Ascending aorta (tissue), 2 donors: ENCODE measurements around the gene MOCS3. TPM values are rescaled to one million over a fixed set of nuclear protein-coding genes. Genes with fewer than 3 reads are reported as not detected.

Experiments used
- DNase-seq, 2 donors: peaks; one replicate each; pipeline ENCODE4 v3.0.0-alpha.2; 2019; ENCODE audit warnings: low spot score in 2 of 2
- H3K27ac ChIP-seq, 2 donors: fragments of 200-600 bp; sonication (generic); one replicate each; pipeline ENCODE4 v1.5.1; 2016 to 2017; ENCODE audit warnings: mild to moderate bottlenecking in 1 of 2
- H3K27me3 ChIP-seq: fragments of 200-600 bp; sonication (generic); one replicate; pipeline ENCODE4 v1.5.1; 2017
- H3K36me3 ChIP-seq, 2 donors: fragments of 200-600 bp; sonication (generic); one replicate each; pipeline ENCODE4 v1.5.1; 2016
- H3K4me1 ChIP-seq, 2 donors: fragments of 200-600 bp; sonication (generic); one replicate each; pipeline ENCODE4 v1.5.1; 2016 to 2017; ENCODE audit warnings: mild to moderate bottlenecking in 1 of 2
- H3K4me3 ChIP-seq, 2 donors: fragments of 200-600 bp; sonication (generic); one replicate each; pipeline ENCODE4 v1.5.1; 2016 to 2017; ENCODE audit warnings: mild to moderate bottlenecking in 1 of 2
- H3K9me3 ChIP-seq, 2 donors: fragments of 200-600 bp; sonication (generic); one replicate each; pipeline ENCODE4 v1.5.1; 2016
- CTCF ChIP-seq, 3 experiments: fragments of 200-600 bp in 2 of 3; fragments of 450-650 bp in 1 of 3; sonication (generic) in 2 of 3; IDR thresholded peaks; one replicate each; pipeline ENCODE4 v1.5.1; 2016 to 2019; ENCODE audit warnings: antibody characterized with exemption in 3 of 3, mild to moderate bottlenecking in 1 of 3, moderate library complexity in 1 of 3
- intact Hi-C: fragments of 100-400 bp; cut with DNase I; formaldehyde crosslinking; loops from one replicate; pipeline ENCODE4 v1.15.1; 2023
- total RNA-seq: library from RNA; depleted of rRNA; stranded (reverse); fragments of >200 nt; gene quantifications from one replicate; pipeline ENCODE4 v1.1.0, GENCODE V29; 2016

The MOCS3 gene
- total RNA-seq, 1 donor from 2014 or later = 4.7 TPM

GRCh38 chr20:51010932-51011331 is 52.3 kb downstream of the MOCS3 start:
- H3K36me3 ChIP-seq = no peaks in the 10 kb centered on the region
- H3K4me1 ChIP-seq = no peaks in the 10 kb centered on the region

GRCh38 chr20:51011479-51011878 is 52.9 kb downstream of the MOCS3 start:
- H3K9me3 ChIP-seq = no peaks in the 10 kb centered on the region
- H3K27ac ChIP-seq = no peak overlapping the region
- DNase-seq = no peak
- H3K27me3 ChIP-seq = no peaks in the 10 kb centered on the region
- intact Hi-C loops = no loop called here
- TF ChIP-seq CTCF (IDR thresholded peaks at IDR 0.05) = no peak
- no peak overlapping the region for H3K4me3 ChIP-seq
- H3K36me3 ChIP-seq = no peaks in the 10 kb centered on the region
- H3K4me1 ChIP-seq = no peaks in the 10 kb centered on the region

More at GRCh38 chr20:51010932-51011331, 52.3 kb downstream of the MOCS3 start:
- intact Hi-C loops = no loop called here
- Histone ChIP-seq H3K27ac (no peak overlapping the region), H3K27me3 (no peaks in the 10 kb centered on the region), H3K4me3 (no peak overlapping the region), H3K9me3 (no peaks in the 10 kb centered on the region)
- no peak for DNase-seq
- no peak for TF ChIP-seq CTCF (IDR thresholded peaks at IDR 0.05)

- Histone ChIP-seq H3K9me3 (no peaks in the 10 kb centered on the region), H3K27me3 (no peaks in the 10 kb centered on the region)
- no peak for TF ChIP-seq CTCF (IDR thresholded peaks at IDR 0.05)
Observed at GRCh38 chr20:51012357-51012756, 53.7 kb downstream of the MOCS3 start.

More at GRCh38 chr20:51012357-51012756, 53.7 kb downstream of the MOCS3 start:
- Histone ChIP-seq H3K4me1 (no peaks in the 10 kb centered on the region), H3K4me3 (no peak overlapping the region), H3K27ac (no peak overlapping the region), H3K36me3 (no peaks in the 10 kb centered on the region)
- DNase-seq = no peak
- intact Hi-C loops = no loop called here

Other genes starting within 250 kb of the MOCS3 start
- gene PARD6B, start 227.2 kb upstream of the MOCS3 start, total RNA-seq = 1.2 TPM
- 0.85 TPM for gene BCAS4, start 163.8 kb upstream of the MOCS3 start, total RNA-seq
- 22.5 TPM for gene ADNP, start 27.4 kb upstream of the MOCS3 start, total RNA-seq
- 37.5 TPM for gene DPM1, start 286 bp upstream of the MOCS3 start, total RNA-seq
- 6.6 TPM for gene KCNG1, start 64.3 kb downstream of the MOCS3 start, total RNA-seq